ENCODE data around the gene HOXA4. TPM values are rescaled to one million over a fixed set of nuclear protein-coding genes. Genes with fewer than 3 reads are reported as not detected.

Gene HOXA4
- polyA plus RNA-seq, 1 donor (not counting 4 experiments of a cell fraction or from before 2014, with no cell fraction given), result 1.5 TPM

GRCh38 chr7:27111042-27111750 is 19.4 kb downstream of the HOXA4 start:
- dilution Hi-C loops (cut with MboI; ENCODE audit: extremely low pct_ligation_motif_present, low sequenced_read_pairs), result no loop called here
- H4K20me1 ChIP-seq (ENCODE audit: control insufficient read depth, extremely low read depth, insufficient read depth, low read length), result no peaks in the 10 kb centered on the region
- peak overlapping the region; percentile 61 for H3K9ac ChIP-seq (ENCODE audit: control insufficient read depth, extremely low read depth, insufficient read depth, low read length)
- no peaks in the 10 kb centered on the region for H3K9me3 ChIP-seq (ENCODE audit: control insufficient read depth, low read depth, low read length)
- peak overlapping the region; percentile 67 for H3K27ac ChIP-seq (ENCODE audit: control insufficient read depth, insufficient read depth, low read length)
- H3K4me3 ChIP-seq (ENCODE audit: control insufficient read depth in 2 of 3, extremely low read depth in 1 of 3, insufficient read depth in 2 of 3, low read depth in 1 of 3, low read length in 3 of 3), result peak overlapping the region in 2 of 3 experiments; percentile 62 to 72
- peak; percentile 95 for FAIRE-seq
- H3K4me2 ChIP-seq (ENCODE audit: control insufficient read depth, extremely low read depth, insufficient read depth, low read depth, low read length), result peak overlapping the region; percentile 93
- no peaks in the 10 kb centered on the region for H3K27me3 ChIP-seq (ENCODE audit: control insufficient read depth, extremely low read depth, insufficient read depth, low read length)
- H3K4me1 ChIP-seq (ENCODE audit: control insufficient read depth, extremely low read depth, insufficient read depth, low read length), result peaks cover 31% of the 10 kb centered on the region
- no peaks in the 10 kb centered on the region for H3K36me3 ChIP-seq (ENCODE audit: control insufficient read depth in 2 of 2, extremely low read depth in 1 of 2, insufficient read depth in 2 of 2, low read length in 2 of 2)
- H3K79me2 ChIP-seq (ENCODE audit: control insufficient read depth, insufficient read depth, low read length), result peaks cover 32% of the 10 kb centered on the region
- no peaks in the 10 kb centered on the region for H3K9me1 ChIP-seq (ENCODE audit: control insufficient read depth, extremely low read depth, insufficient read depth, low read length)
- no peak for TF ChIP-seq CTCF (optimal IDR thresholded peaks at IDR 0.05 in 1 of 3, IDR thresholded peaks at IDR 0.05 in 1 of 3, conservative IDR thresholded peaks at IDR 0.05 in 1 of 3; ENCODE audit: extremely low read depth in 1 of 3, insufficient read depth in 2 of 3, low read length in 3 of 3)
- H2AFZ ChIP-seq (ENCODE audit: control insufficient read depth, low read length), result no peak overlapping the region
- no peak for DNase-seq (ENCODE audit: low read depth, low spot score)

- H3K9ac ChIP-seq (ENCODE audit: control insufficient read depth, extremely low read depth, insufficient read depth, low read length), result peak overlapping the region; percentile 61
- H3K4me3 ChIP-seq (ENCODE audit: control insufficient read depth in 2 of 3, extremely low read depth in 1 of 3, insufficient read depth in 2 of 3, low read depth in 1 of 3, low read length in 3 of 3), result peak overlapping the region in 2 of 3 experiments; percentile 41 to 72
- no peaks in the 10 kb centered on the region for H3K27me3 ChIP-seq (ENCODE audit: control insufficient read depth, extremely low read depth, insufficient read depth, low read length)
- peak; percentile 52 for FAIRE-seq
- peak overlapping the region; percentile 93 for H3K4me2 ChIP-seq (ENCODE audit: control insufficient read depth, extremely low read depth, insufficient read depth, low read depth, low read length)
- dilution Hi-C loops (cut with MboI; ENCODE audit: extremely low pct_ligation_motif_present, low sequenced_read_pairs), result no loop called here
- H2AFZ ChIP-seq (ENCODE audit: control insufficient read depth, low read length), result peak overlapping the region; percentile 52
- H3K36me3 ChIP-seq (ENCODE audit: control insufficient read depth in 2 of 2, extremely low read depth in 1 of 2, insufficient read depth in 2 of 2, low read length in 2 of 2), result no peaks in the 10 kb centered on the region
- DNase-seq (ENCODE audit: low read depth, low spot score), result no peak
- H3K9me1 ChIP-seq (ENCODE audit: control insufficient read depth, extremely low read depth, insufficient read depth, low read length), result no peaks in the 10 kb centered on the region
- H4K20me1 ChIP-seq (ENCODE audit: control insufficient read depth, extremely low read depth, insufficient read depth, low read length), result no peaks in the 10 kb centered on the region
- H3K9me3 ChIP-seq (ENCODE audit: control insufficient read depth, low read depth, low read length), result no peaks in the 10 kb centered on the region
- H3K4me1 ChIP-seq (ENCODE audit: control insufficient read depth, extremely low read depth, insufficient read depth, low read length), result peaks cover 31% of the 10 kb centered on the region
- peaks cover 32% of the 10 kb centered on the region for H3K79me2 ChIP-seq (ENCODE audit: control insufficient read depth, insufficient read depth, low read length)
- TF ChIP-seq CTCF (optimal IDR thresholded peaks at IDR 0.05 in 1 of 3, IDR thresholded peaks at IDR 0.05 in 1 of 3, conservative IDR thresholded peaks at IDR 0.05 in 1 of 3; ENCODE audit: extremely low read depth in 1 of 3, insufficient read depth in 2 of 3, low read length in 3 of 3) (no peak), EZH2 (IDR thresholded peaks at IDR 0.05; ENCODE audit: low read length) (no peak)
- peak overlapping the region; percentile 67 for H3K27ac ChIP-seq (ENCODE audit: control insufficient read depth, insufficient read depth, low read length)
These were observed 20.1 kb downstream of the HOXA4 start for GRCh38 chr7:27110186-27111031.
